Left renal pelvis (tissue), 4 donors: ENCODE data around the gene NCOA1. TPM values are rescaled to one million over a fixed set of nuclear protein-coding genes. Genes with fewer than 3 reads are reported as not detected.
"Not testable (repeated sequence)": the region's sequence is repeated elsewhere in the genome, so short reads cannot be mapped to it uniquely, and the experiment has no call there.

ENCODE experiments used
- DNase-seq, 4 donors: peaks; one replicate each; pipeline ENCODE4 v3.0.0-alpha.2; 2013; ENCODE audit warnings: low read depth in 4 of 4, low spot score in 3 of 4
- polyA plus RNA-seq, 4 donors: library from polyadenylated mRNA; unstranded; fragments of 120-200 nt; gene quantifications; one replicate each; pipeline ENCODE4 v1.2.1, GENCODE V29; 2013; ENCODE audit not compliant: insufficient read length in 4 of 4

Gene NCOA1
- 10 to 100 TPM; 40.8 to 52.8 (median 50.1) TPM for polyA plus RNA-seq

DNA sequence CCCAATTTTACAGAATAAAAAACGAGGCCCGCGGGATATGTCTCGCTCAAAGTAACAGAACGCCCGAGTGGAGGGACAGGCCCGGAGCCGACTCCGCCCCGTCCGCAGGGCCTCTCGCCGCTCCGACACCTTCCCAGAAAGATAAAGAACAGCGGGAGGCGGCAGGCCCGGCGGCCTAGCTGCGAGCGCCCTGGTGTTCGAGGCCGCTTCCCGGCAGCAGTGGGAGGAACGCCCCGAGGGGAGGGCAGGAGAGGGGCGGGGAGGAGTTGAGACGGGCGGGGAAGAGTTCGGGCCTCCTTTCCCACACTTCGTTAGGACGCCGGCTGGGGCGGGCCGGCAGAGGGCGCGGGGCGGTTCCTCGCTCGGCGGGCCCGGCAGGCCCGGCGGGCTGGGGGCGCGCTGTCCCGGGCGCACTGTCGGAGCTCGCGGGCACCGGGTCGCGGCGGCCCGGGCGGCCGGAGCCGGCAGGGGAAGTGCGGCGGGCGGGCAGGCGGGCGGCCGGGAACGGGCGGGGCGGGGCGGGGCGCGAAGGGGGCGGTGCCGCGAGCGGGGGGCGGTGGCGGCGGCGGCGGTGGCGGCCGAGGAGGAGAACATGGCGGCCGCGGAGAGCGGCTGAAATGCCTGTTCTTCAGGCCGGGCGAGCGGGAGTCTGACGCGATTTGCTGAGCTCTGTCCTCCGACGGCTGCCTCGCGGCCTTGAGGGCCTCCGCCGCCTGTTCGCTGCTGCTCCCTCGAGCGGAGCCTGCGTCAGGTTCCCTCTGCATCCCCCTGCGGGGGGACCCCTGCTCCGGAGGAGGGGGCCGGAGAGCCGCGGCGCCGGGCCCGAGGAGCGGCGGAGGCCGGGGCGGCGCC lies at the start of gene NCOA1:
Gene NCOA1, plus strand, starts transcription at position 565 of the 852 bp plus-strand sequence. CDS start 167,424 bp downstream, outside the sequence.
- peak in 3 of 4 donors; percentile 57 to 72 (median 70) for DNase-seq

DNA sequence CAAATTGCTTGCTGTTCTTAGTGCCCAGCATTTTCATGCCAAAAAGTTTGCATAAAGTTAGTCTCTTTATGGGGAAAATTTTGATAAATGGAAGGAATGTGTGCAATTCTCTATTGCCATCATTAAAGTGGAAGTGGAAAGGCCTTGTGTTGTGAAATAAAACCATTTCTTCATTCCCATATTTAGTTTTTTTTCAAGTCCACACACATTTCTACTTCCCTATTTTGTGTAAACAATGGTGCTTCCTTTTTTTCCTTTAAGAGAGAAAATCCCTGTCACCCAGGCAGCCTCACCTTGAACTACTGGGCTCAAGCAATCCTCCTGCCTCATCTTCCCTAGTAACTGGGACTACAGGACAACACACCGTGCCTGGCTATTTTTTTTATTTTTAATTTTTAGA lies 42.3 kb upstream of the NCOA1 start:
- DNase-seq, result no peak

DNA sequence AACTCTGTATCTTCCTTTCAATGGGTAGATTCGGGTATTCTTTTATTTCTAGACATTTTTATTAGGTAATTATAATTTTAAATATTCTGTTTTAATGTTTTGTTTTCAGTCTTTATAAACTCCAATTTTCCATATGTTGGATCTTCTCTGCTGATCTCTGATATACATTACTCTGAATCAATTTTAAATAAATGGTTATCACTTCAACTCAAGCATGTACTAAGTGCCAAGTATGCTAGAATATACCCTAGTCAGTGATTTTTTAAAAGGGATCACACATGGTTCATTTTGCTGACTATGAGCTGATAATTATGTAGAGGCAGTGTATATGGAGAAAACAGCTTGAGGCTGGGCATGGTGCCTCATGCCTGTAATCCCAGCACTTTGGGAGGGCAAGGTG lies 41.7 kb upstream of the NCOA1 start:
- no peak for DNase-seq

DNA sequence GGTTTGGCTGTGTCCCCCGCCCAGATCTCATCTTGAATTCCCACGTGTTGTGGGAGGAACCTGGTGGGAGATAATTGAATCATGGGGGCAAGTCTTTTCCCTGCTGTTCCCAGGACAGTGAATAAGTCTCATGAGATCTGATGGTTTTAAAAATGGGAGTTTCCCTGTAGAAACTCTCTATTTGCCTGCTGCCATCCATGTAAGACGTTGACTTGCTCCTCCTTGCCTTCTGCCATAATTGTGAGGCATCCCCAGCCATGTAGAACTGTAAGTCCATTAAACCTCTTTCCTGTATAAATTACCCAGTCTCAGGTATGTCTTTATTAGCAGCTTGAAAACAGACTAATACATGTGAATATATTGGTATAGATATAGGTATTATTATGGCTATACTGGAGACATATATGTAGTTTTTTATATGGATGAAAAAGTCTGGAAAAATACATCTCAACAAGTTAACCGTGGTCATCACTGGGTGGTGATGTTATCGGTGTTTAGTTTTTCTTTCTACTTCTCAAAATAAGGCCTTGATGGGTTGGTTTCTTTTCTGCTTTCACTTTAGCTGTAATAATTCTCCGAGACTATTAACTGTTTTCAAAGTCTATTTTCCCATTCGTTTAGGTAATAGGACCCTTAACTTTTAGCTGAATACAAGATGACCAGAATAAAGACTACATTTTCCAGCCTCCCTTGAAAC lies 39.1 kb upstream of the NCOA1 start:
- DNase-seq, result no peak

DNA sequence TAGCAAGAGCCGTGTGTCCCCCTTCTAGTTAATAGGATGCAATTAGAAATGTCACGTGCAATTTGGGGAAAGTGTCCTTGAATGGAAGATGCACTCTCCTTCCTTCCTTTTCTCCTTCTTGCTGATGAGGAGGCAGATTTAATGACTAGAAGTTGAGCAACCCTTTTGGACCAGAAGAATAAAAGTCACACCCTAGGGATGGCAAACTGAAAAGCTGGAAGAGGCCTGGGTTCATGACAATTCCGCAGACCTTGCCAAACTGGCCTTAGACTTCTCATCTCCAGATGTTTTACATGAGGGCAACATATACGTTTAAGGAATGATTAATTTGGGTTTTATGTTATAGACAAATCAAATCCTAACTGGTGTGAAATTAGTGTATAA lies 38.6 kb upstream of the NCOA1 start:
- no peak for DNase-seq

GRCh38 chr2:24453379-24454073 lies 37.5 kb upstream of the NCOA1 start:
- no peak for DNase-seq

- DNase-seq, result peak in 2 of 4 donors; percentile 19 to 24
These were observed 36.8 kb upstream of the NCOA1 start for GRCh38 chr2:24454294-24454693.

GRCh38 chr2:24456599-24457556 lies 34.2 kb upstream of the NCOA1 start:
- DNase-seq, result no peak

GRCh38 chr2:24457696-24458386 lies 33.2 kb upstream of the NCOA1 start:
- DNase-seq, result no peak

GRCh38 chr2:24459224-24460161 lies 31.6 kb upstream of the NCOA1 start:
- no peak for DNase-seq

DNA sequence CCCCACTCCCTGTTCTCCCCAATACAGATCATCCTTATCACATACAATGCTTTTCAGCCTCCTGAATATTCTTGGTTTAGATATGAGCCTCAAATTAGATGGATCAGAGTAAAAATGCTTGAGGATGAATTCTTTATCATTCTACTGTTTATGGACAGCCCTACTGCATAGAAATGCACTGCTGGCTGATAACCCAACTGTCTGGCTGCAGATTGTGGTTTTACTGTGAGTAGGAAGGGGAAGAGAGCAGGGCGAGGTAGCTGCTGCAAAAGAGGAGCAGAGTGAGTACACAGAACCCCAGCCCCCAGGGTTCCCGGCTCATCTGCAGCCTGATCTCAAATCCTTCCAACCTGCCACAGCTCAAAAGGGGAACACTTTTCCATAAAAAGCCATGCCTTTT lies 29.4 kb upstream of the NCOA1 start:
- DNase-seq, result no peak

GRCh38 chr2:24463271-24463670 lies 27.8 kb upstream of the NCOA1 start:
- DNase-seq, result no peak

DNA sequence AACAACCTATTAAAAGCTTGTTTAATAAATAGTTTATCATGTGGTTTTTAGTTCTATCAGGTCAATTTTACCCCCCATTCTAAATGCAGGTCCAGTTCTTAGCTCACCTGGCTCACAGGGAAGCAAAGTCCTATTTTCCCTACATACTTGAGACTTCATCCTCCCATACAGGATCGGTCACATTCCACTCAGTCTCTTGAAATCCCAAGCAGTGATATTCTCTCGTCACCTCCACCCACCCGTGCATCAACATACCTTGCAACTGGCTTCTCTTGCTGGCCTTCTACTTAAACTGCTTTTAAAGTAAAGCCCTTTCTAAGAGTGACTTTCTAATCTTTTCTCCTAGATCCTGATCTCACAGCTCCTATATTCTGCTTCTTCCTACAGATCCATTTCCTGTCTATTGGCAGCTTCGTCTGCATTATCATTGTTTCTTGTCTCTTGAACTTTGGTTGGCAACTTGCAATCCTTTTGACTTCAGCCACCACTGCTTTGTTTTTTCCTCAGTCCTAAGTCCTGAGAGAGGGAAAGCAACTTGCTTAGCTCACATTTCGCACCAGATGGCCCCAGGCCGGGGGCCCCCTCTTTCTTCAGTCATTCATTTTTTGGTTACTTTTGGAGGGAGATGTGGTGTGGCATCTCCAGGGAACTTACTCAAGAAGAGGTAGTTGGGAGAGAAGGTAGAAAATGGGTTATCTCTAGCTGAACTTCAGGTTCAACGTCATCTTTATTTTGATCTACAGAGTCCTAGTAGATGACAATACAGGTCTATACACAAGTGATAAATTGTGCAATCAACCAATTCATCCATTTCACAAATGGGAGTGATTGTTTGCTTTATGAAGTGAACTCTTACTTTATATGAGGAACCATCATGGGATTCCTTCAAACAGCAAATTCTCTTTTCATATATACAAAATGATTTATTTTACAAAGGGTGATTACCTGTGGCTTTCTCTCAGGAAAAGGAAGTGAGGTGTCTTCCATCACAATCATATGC lies 23.9 kb upstream of the NCOA1 start:
- DNase-seq, result no peak

GRCh38 chr2:24468453-24468852 lies 22.6 kb upstream of the NCOA1 start:
- not testable (repeated sequence) for DNase-seq

DNA sequence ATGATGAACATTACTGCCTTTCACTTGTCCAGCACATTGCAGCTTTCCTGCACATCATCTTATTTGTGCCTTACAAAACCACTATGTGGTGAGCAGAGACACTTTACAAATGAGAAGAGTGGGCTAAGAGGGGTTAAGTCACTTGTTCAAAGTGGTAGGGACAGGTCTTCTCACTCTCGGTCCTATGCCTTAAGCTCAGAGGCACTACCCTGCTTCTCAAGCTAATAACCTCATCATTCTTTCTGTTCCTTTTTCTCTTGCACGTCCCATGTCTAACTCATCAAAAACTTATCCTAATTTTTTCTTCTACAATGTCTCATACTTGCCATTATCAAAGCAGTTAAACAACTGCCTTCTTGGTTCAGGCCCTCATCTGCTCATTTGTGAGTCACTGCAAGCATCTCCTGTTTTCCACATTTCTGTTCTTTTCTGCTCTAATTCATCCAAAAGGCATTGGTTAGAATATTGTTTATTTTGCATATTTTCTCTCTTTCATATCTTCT lies 21.9 kb upstream of the NCOA1 start:
- no peak for DNase-seq

- no peak for DNase-seq
These were observed 19.4 kb upstream of the NCOA1 start for GRCh38 chr2:24471662-24472061.

GRCh38 chr2:24472416-24472815 lies 18.6 kb upstream of the NCOA1 start:
- no peak for DNase-seq
